Measurements from ENCODE around the gene GREB1.

Gene GREB1

DNA sequence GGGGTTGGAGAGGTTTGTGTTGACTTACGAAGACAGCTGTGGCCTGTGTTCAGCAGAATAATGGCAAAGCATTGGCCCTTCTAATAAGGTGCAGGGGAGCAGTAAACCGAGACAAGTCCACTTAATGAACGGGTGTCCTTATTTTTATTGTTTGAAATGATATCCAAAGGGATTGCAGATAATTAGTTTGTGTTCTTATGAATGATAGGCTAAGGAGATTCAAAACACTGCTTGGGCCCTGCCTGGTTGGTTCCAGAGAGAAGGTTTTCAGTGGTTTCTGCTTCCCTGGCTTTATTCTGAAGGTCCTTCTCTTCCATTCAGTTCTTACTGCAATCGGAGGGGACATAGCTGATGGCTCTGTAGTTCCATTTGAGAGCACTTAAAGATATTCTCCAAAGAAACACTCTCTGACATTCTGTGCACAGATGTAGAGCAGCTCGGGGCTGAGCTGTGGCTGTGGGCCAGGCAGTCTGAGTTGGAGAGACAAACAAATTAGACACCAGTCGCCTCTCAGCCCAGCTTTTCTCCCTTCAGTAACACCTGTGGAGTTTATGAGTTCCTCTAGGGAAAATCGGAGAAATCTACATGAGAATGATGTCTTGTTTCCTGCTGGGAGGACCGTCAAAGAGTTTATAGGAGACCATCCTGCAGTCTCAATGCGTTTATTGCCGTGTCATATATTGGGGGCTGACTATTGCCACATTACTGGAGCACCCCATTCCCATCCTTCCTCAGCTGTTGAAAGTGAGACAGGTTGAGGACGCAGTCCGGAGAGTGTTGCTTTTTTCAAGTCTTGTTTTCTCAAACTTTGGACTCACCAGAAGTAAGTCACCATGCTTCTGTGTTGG lies 6.5 kb downstream of the GREB1 start:
- no peak for DNase-seq (ENCODE audit: low read depth in 2 of 2)

DNA sequence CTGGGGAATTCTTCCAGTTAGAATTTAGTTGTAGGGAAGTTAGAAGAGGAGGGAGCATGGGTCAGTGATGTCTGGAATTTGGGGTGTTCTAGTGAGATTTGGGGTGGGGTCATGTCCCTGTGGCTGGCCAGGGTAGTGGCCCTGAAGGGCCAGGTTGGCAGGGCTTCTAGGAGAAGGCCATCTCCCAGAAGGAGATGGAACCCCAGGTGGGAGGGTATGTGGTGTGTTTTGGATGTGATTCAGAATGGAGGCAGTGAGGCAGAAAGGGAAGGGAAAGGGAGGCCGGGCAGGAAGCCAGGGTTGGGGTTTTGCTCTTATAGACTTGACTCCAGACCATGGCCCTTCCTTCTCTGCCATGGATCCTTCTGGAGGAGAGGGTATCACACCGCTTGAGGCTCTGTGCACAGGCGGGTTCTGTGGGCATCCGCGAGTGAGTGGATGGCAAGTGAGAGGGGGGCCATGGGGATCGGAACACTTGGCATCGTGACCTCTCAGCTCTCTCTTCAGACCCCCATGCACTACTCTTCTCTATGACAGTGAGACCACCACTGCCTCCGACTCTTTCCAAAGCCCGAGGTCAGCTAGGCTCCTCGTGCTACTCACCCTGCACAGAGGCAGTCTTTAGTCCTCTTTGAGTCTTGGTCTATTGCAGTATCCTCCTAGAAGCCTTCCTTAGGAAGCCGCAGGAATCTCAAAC lies 7.3 kb downstream of the GREB1 start:
- DNase-seq (ENCODE audit: low read depth in 2 of 2) = no peak

DNA sequence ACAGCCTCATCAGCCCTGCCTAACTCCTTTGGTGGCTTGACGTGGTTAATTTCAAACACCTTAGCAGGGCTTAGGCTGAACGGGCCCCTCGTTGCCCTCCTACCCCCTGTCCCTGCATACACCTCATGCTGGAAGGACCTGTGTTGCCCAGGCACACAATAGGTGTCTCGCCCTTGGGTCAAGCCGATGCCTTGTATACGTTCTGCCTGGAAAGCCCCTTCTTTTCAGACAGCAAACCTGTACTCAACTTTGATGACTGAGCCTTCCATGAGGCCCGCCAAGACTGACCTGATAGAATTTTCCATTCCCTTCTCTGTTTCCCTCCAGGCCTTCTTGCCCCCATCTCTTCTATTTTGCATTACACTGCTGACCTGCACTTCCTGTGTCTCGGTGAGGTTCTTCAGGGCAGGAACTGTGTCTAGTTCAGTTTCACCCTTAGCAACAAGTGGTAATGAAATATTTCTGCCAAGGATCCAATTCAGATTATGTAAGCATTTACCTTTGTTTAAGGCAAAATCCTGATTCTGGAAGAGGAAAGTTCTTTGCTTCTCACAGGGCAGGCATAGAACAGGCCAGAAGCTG lies 7.9 kb downstream of the GREB1 start:
- no peak for DNase-seq (ENCODE audit: low read depth in 2 of 2)

DNA sequence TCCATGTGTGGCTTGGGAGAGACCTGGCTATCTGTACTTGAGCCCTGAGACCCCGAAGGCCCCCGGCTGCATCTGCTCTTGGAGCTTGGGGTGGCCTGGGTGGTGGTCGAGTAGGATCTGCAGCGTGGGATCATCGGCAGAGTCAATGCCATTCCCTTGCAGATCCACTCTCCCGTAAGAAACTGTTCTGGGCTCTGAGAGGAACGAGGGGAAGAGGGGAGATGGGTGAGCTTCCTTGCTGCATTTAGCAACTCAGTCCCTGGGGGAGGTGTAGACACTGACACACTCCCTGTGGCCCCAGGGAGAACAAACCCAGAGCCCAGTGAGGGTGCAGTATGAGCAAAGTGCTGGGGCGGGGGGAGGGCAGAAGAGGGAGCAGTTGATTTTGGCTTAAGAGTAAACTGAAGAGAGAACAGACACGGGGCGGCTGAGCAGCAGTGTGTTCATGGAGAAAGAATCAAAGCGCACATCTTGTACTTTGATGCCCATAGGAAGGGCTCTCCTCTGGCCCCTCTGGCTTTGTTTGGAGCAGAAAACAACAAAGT lies 8.5 kb downstream of the GREB1 start:
- no peak for DNase-seq (ENCODE audit: low read depth in 2 of 2)

DNA sequence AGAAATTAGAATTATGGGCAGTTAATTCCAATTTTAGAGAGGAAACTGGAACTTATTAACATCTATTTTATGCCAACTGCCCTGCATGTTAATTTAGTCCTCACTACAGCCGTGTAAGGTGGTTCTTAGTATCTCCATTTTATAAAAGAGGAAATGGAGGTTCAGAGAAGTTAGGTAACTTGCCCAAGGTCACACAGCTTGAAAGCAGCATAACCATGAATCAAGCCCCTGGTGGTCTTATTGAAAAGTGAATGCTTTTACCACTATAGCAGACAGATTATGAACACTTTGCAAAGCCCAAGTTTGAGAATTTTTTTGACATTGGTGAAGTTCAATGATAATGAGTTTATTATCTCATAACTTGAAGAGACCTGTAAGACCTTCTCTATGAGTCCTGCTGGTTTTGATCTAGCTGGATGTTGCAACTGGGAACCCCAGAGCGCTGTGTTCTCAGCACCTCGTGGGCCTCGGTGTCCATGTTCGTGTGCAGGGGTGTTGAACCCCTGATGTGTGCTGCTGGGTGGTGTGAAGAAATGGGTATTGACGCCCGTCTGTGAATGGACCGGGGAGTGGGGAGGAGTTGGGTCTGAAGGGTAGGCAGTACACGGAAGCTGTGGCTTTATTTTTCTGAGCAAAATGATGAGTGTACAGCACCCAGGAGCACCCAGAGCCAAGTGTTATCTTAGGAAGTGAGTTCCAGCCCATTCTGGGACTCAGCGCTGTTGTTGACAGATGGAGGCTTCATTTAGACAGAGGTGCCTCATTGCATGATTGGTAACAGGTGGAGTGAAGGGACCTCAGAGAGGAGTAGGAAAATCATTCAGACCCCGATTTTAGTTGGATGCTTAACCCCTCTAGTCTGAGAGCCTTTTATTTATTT lies 9.7 kb downstream of the GREB1 start:
- no peak for DNase-seq (ENCODE audit: low read depth in 2 of 2)

DNA sequence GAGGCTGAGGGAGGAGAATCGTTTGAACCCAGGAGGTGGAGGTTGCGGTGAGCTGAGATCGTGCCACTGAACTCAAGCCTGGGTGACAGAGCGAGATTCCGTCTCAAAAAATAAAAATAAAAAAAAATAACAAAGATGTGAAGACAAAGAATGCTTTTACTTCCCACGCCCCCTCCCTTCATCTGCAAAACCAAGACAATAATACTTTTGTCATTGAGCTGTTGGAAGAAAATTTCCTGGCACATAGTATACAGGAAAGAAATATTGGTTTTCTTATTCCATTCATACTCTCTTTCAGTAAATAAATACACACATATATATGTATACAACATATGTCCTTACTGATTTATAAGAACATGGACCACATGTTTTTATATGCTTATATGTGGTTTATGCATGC lies 12.2 kb downstream of the GREB1 start:
- DNase-seq (ENCODE audit: low read depth in 2 of 2) = no peak

DNA sequence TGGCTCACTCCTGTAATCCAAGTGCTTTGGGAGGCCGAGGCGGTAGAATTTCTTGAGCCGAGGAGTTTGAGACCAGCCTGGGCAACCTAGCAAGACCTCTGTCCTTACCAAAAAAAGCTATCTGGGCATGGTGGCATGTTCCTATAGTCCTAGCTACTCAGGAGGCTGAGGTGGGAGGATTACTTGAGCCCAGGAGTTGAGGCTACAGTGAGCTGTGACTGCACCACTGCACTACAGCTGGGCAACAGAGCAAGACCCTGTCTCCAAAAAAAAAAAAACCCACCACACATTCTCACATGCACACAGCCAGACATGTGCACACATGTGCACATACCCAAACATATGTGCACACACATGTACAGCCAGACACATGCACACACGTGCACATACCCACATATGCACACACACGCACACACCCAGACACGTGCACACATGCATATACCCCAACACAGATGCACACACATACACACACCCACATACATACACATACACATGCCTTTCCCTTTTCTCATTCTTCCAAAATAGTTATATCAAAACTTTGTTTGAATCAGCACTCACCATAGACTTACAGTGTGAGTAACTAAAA lies 14.2 kb downstream of the GREB1 start:
- no peak for DNase-seq (ENCODE audit: low read depth in 2 of 2)

DNA sequence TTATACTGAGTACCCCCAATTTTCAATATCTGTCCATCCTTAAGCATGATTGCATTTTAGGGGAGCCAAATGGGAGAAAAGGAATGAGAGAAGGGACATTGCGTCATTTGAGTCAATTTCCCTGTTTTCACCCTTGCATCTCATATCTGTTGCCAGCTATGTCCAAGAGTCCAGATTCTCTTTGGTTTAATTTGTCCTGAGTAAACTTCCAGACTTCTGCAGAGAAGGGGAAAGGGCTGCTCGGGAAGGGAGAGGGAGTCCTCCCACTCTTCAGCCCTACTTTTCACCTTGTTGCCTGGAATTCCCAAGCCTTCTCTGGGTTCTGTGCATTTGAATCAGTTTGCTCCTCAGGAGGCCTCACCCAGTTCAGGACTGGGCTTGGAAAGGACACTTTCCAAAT lies 16.5 kb downstream of the GREB1 start:
- DNase-seq (ENCODE audit: low read depth in 2 of 2) = no peak

DNA sequence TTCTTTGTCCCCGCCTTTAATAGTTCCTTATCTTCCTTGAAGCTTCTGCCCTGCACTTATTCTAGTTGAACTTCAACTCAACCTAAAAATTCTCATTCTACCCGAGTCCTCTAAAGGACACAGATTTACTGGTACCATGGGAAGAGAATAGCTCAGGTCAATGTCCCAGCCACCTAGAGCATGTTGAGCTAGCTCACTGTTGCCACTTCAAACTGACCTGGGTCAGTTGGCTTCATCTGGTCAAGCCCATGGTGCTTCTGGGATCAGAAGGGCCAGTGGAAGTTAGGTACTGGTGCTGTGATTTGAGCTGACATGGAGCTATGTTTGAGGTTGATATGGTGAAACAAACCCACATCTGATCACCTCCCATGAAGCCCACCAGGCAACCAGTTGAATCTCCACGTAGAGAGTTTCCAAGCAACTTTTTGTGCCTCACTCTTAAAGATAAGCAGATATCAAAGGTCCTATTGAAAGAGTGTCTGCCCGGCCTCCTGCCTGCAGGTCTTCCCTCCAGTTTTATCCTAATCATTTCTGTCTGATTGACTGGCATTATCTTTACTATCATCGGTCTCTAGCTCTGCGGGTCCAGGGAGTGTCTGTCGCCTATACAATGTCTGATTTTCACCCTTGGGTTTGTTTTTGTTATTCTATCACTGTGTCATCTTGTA lies 17.2 kb downstream of the GREB1 start:
- DNase-seq (ENCODE audit: low read depth in 2 of 2) = no peak

DNA sequence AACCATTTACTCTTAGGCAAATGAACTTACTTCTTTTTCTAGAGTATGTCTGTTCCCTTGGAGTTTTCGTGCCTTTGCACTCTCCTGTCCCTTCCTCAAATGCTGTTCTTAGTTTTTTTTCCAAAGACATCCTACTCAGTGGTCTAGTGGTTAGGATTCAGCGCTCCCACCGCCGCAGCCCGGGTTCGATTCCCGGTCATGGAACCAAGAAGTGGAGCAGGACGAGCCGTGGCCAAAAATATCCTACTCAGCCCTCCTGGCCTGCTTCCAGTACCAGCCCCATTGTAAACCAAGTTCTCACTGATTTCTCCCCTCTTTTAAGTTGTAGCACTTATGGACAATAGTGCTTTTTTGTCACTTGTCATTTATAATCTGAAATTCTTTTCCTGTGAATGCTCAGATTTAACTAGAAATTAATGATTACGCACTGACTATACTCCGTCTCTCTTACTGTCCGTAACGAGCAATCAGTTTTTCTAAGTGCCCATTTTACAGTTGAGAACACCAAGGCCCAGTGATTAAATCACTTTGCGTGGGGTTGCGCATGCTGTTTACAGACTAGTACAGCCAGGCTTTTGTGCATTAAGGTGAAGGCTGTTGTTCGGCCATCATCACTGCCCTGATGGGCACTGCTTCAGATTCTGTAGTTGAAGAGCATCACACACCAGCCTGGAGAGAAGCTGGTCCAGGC lies 17.9 kb downstream of the GREB1 start:
- DNase-seq (ENCODE audit: low read depth in 2 of 2) = no peak

DNA sequence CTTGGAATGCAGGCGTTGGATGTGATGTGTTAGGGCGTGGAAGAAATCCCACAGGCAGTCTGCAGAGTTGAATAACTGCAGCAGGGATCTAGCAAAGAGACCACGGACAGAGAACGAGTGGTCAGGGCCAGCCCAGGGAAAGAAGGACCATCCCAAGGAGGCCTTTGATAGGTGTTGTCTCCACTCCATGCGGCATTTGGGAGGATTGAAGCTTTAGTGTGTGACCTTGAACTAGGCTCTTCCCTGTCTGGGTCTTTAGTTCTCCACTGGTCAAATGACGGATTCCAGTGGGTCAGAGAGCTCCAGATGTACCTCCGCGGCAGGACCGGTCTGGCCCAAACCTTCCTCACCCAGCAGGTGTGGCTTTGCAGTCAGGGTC lies 18.4 kb downstream of the GREB1 start:
- no peak for DNase-seq (ENCODE audit: low read depth in 2 of 2)

DNA sequence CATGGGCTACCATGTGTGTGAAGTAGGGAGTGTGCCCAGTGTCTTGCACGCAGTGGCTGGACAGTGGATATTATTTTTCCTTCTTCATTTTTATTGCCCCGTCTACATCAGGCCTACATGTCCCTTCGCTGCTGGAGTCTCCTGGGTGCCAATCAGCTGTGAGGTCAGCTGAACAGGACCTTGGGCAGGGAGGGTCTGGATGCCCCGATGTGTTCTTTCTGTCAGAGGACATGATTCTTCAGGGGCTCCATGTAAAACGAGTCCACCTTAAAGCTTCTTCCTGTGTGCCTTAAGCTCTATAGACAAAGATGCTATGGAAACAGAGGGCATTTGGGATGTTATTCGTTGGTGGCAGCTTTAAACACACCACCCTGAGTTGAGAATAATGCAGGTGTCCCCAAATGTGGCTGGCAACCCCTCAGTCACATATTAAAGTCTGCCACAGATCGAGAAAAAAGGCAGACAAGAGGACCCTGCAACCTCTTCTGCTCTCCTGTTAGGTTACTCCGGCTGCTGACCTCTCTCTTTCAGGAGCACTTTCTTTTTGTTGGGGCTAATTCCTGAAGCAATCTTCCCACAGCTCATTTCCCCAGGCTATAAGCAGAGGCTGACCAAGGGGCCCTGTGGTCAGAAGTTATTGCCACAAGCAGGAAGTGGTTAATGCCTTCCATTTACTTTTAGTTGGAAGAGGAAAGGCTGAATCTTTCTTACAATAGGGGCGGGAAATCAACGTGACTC lies 20.0 kb downstream of the GREB1 start:
- no peak for DNase-seq (ENCODE audit: low read depth in 2 of 2)

DNA sequence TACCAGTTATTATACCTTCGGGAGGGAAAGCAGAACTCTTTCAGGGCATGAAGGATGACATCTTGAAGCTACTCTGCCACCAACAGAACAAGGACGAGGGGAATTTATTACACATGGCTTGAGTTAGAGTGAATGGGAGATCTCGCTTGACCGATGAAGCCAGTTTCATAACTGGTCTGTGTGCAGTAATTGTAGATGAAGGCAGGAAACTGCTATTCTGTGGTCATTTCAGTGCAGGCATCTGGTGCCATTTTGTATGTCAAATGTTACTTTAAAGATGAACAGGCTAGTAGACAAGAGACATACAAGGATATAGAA lies 20.5 kb downstream of the GREB1 start:
- DNase-seq (ENCODE audit: low read depth in 2 of 2) = no peak

DNA sequence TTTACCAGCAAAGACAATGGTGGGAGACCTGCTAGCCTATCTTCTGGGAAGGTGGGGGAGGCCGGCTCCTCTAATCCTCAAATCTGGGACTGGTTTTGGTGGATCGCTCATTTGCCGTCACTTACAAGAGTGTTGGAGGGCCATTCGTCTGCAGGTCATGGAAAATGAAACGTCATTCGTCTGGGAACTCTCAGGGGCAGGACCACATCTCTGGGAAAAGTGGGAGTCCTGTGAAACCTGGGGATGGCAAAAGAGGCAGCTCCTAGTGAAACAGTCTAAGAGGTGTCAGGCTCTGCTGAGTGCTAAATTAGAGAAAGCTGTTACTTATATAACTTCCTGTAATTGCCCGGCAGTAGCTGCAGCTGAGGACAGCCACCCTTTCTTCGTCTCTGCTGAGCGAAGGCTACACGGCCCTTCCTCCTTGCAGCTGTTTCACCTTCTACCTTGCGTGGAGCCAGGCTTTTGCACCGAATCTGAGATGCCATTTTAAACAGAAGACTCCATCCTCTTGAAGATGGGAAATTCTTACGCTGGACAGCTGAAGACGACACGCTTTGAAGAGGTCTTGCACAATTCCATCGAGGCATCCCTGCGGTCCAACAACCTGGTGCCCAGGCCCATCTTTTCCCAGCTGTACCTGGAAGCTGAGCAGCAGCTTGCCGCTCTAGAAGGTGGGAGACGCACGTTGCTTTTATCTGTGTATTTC lies 22.4 kb downstream of the GREB1 start:
- DNase-seq (ENCODE audit: low read depth in 2 of 2) = no peak

DNA sequence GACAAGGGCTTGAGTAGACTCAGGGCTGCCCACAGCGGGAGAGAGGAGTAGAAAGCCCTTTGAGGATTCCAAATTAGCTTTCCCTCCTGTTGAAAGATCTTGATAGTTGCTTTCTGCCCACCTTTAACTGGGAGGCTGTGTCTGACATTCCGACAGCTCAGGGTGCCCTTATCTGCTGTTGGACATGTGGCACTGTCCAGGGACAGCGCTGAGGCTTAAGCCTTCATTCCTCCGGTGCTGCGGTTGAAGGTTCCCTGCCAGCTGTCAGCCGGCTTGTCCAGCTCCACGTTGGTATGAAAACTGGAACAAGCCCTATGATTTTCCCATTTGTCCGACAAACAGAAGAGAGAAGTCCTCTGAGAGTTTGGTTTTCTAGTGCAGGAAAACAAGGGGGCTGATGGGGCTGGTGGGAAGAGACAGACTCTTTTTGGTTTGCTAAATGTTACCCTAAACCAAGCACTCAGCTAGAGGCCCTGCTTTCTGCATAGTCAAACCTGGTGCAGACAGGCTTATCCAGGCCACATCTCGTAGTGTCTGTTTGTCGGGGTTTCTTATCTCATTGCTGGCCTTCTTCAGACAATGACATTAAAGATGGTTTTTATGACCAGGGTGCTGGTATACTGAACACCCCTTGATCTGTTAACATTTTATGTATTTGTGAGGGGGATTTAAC lies 24.5 kb downstream of the GREB1 start:
- DNase-seq (ENCODE audit: low read depth in 2 of 2) = no peak

DNA sequence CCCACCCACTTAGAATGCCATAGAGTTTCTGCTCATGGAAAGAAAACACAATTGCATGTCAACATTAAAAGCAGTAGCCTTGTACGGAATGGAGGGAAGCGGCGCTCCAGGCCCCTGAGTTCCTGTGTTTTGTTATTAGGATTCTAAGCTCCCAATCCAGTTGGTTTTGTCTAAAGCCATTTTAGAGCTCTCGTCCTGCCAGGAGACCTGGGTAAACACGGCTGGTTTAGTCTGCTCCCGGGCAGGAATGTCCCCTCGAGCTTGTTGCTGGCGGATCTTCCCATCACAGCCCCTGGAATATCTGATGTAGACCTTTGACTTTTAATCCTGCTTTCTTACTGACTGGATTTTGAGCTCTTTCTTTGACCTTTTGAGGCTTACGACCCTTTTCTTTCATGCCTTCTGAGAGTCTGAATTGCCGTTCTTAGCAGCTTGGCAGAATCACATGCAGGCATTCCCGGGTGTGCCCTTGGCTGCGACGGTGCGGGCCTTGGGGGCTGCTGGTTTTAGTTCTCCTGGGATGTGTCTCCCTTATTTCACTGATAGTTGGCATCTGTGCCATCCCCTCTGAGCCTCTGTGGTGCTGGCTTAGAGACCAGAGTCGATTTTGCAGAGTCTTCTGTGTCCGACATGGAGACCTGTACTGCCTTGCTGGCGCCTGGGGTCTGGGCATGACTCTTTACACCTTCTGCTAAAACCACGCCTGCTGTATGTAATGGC lies 25.4 kb downstream of the GREB1 start:
- no peak for DNase-seq (ENCODE audit: low read depth in 2 of 2)

DNA sequence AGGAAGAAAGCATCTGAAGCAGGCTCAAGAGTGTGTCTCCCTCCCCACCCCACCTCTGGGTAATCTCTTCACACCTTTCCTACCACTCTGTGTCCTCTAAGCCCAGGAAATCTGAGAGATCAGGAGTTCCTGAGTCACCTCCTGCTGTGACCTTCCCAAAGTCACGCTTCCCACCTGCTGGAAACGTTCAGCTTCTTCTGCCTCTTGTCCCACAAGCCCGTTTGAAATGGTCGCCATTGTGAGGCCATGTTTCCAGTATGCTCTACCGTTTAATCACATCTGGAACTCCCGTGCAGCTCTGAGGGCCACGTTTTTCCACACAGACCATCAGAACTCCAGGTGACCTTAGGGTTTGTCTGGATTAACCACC lies 25.9 kb downstream of the GREB1 start:
- no peak for DNase-seq (ENCODE audit: low read depth in 2 of 2)

DNA sequence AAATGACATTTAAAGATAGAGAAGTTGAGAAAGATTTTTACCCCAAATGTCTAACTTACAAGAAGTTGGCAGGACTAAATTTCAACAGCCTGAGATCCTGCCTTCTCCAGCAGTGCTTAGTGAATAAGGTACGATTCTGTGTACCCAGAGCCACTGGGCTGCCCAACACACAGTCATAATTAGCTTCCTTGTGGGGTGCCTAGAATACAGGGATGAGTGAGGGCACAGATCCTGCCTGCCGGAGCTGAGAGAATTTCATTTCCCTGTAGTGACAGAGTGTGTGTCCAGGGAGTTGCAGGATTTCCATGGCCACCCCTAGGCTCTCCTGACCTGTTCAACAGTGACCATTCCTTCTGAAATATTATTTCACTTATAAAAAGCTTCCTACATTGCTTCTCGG lies 27.0 kb downstream of the GREB1 start:
- no peak for DNase-seq (ENCODE audit: low read depth in 2 of 2)
